ENCODE results near the gene DST. TPM values are rescaled to one million over a fixed set of nuclear protein-coding genes. Genes with fewer than 3 reads are reported as not detected.

Gene DST
- total RNA-seq, 1 donor: 573 TPM

- Histone ChIP-seq H4K20me1 (ENCODE audit: insufficient read depth, low read length) (no peaks in the 10 kb centered on the region), H3K27me3 (ENCODE audit: insufficient read depth, low read length) (no peaks in the 10 kb centered on the region), H3K27ac (ENCODE audit: low read depth, low read length) (no peak overlapping the region), H3K4me2 (ENCODE audit: insufficient read depth, low read length) (no peak overlapping the region), H3K79me2 (ENCODE audit: insufficient read depth, low read length) (no peaks in the 10 kb centered on the region), H3K36me3 (ENCODE audit: insufficient read depth, low read length) (peaks cover 54% of the 10 kb centered on the region), H3K9me3 (ENCODE audit: low read depth, low read length) (no peaks in the 10 kb centered on the region), H2AFZ (ENCODE audit: low read length) (no peak overlapping the region), H3K4me3 (ENCODE audit: insufficient read depth, low read length) (no peak overlapping the region), H3K4me1 (ENCODE audit: insufficient read depth, low read length) (no peaks in the 10 kb centered on the region)
- no peak for TF ChIP-seq CTCF (IDR thresholded peaks at IDR 0.05; ENCODE audit: extremely low read depth, low read depth, low read length)
- DNase-seq (ENCODE audit: insufficient read length, low spot score, missing footprints): no peak
These were observed 185.9 kb downstream of the DST start for GRCh38 chr6:56456785-56457184.

GRCh38 chr6:56450882-56451739, 191.6 kb downstream of the DST start:
- Histone ChIP-seq H3K27ac (ENCODE audit: low read depth, low read length) (no peak overlapping the region), H3K4me3 (ENCODE audit: insufficient read depth, low read length) (no peak overlapping the region), H3K27me3 (ENCODE audit: insufficient read depth, low read length) (no peaks in the 10 kb centered on the region), H3K4me1 (ENCODE audit: insufficient read depth, low read length) (peaks cover 3% of the 10 kb centered on the region), H3K36me3 (ENCODE audit: insufficient read depth, low read length) (peaks cover 13% of the 10 kb centered on the region), H4K20me1 (ENCODE audit: insufficient read depth, low read length) (no peaks in the 10 kb centered on the region), H3K4me2 (ENCODE audit: insufficient read depth, low read length) (no peak overlapping the region), H3K9me3 (ENCODE audit: low read depth, low read length) (no peaks in the 10 kb centered on the region), H3K79me2 (ENCODE audit: insufficient read depth, low read length) (no peaks in the 10 kb centered on the region), H2AFZ (ENCODE audit: low read length) (no peak overlapping the region)
- no peak for DNase-seq (ENCODE audit: insufficient read length, low spot score, missing footprints)
- TF ChIP-seq CTCF (IDR thresholded peaks at IDR 0.05; ENCODE audit: extremely low read depth, low read depth, low read length): no peak

DNA sequence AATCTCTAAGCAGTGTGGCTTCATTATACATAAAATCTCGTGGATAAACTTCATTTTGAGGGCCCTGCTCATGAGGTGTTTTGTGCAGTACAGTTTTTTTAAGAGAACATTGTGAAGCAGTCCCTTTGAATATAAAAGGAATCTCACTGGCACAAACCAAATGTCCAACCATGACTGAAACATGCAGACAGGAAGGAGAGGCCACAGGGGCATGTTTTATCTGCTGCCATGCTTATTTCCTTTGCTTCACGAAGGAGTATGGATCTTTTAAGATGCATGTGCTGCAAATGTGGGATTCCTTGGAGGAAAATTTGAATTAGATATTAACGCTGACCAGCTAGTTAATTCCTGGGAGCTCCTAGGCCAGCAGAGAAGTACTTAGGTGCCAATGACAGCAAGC, 192.3 kb downstream of the DST start:
- Histone ChIP-seq H3K4me3 (ENCODE audit: insufficient read depth, low read length) (no peak overlapping the region), H3K27ac (ENCODE audit: low read depth, low read length) (no peak overlapping the region), H2AFZ (ENCODE audit: low read length) (no peak overlapping the region), H4K20me1 (ENCODE audit: insufficient read depth, low read length) (no peaks in the 10 kb centered on the region), H3K36me3 (ENCODE audit: insufficient read depth, low read length) (peaks cover 12% of the 10 kb centered on the region), H3K79me2 (ENCODE audit: insufficient read depth, low read length) (no peaks in the 10 kb centered on the region), H3K27me3 (ENCODE audit: insufficient read depth, low read length) (no peaks in the 10 kb centered on the region), H3K4me1 (ENCODE audit: insufficient read depth, low read length) (peaks cover 3% of the 10 kb centered on the region), H3K4me2 (ENCODE audit: insufficient read depth, low read length) (no peak overlapping the region), H3K9me3 (ENCODE audit: low read depth, low read length) (no peaks in the 10 kb centered on the region)
- no peak for DNase-seq (ENCODE audit: insufficient read length, low spot score, missing footprints)
- no peak for TF ChIP-seq CTCF (IDR thresholded peaks at IDR 0.05; ENCODE audit: extremely low read depth, low read depth, low read length)

DNA sequence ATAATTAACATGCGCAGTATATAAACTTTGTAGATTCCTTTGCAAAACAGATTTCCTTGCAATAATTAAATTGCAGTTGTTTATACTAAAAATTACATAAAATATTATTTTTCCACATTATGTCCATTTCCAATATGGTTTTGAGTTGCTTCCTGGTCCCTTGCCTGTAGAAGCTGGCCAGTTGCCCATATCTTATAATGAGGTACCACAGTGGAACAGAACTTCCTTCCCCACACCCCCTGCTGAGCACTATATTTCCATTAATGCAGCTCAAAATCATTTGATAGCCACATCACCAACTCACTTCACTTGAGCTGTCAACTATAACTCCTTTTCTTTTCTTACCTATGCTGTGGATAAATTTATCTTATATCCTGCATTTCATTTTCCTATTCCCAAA, 194.6 kb downstream of the DST start:
- Histone ChIP-seq H4K20me1 (ENCODE audit: insufficient read depth, low read length) (no peaks in the 10 kb centered on the region), H3K27ac (ENCODE audit: low read depth, low read length) (no peak overlapping the region), H2AFZ (ENCODE audit: low read length) (no peak overlapping the region), H3K27me3 (ENCODE audit: insufficient read depth, low read length) (no peaks in the 10 kb centered on the region), H3K36me3 (ENCODE audit: insufficient read depth, low read length) (no peaks in the 10 kb centered on the region), H3K4me1 (ENCODE audit: insufficient read depth, low read length) (peaks cover 3% of the 10 kb centered on the region), H3K4me3 (ENCODE audit: insufficient read depth, low read length) (no peak overlapping the region), H3K4me2 (ENCODE audit: insufficient read depth, low read length) (no peak overlapping the region), H3K79me2 (ENCODE audit: insufficient read depth, low read length) (no peaks in the 10 kb centered on the region), H3K9me3 (ENCODE audit: low read depth, low read length) (no peaks in the 10 kb centered on the region)
- DNase-seq (ENCODE audit: insufficient read length, low spot score, missing footprints): no peak
- no peak for TF ChIP-seq CTCF (IDR thresholded peaks at IDR 0.05; ENCODE audit: extremely low read depth, low read depth, low read length)
